ENCODE measurements around the gene AHNAK2.
"Not testable (repeated sequence)": the region's sequence is repeated elsewhere in the genome, so short reads cannot be mapped to it uniquely, and the experiment has no call there.

Gene AHNAK2

DNA sequence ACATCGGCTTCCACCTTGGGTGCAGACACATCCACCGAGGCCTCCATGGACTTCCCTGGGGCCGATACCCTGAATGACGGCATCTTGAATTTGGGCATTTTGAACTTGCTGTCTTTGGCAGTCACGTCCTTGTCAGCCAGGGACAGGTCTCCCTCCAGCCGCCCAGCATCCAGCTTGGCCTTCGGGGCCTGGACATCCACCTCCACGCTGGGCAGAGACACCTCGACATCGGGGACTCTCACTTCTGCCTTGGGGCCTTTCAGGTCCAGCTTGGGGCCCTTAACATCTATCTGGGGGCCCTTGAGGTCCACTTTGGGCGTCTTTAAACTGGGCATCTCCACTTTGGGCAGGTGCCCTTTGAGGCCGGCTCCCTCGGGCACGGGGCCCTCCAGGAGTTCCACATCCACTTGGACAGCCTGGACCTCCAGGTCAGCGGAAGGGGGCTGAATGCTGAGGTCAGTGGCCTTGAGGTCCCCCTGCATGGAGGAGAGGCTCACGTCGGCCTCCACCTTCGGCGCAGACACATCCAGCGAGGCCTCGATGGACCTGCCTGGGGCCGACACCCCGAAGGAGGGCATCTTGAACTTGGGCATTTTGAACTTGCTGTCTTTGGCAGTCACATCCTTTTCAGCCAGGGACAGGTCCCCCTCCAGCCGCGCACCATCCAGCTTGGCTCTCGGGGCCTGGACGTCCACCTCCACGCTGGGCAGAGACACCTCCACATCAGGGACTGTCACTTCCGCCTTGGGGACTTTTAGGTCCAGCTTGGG lies 33.6 kb downstream of the AHNAK2 start:
- not testable (repeated sequence) for H3K4me3 ChIP-seq (ENCODE audit: low read depth in 1 of 2, low read length in 2 of 2); H3K4me1 ChIP-seq (ENCODE audit: control insufficient read depth in 1 of 2, insufficient read depth in 2 of 2, low read length in 2 of 2); H3K9me3 ChIP-seq (ENCODE audit: control insufficient read depth in 1 of 2, low read length in 2 of 2); H3K27ac ChIP-seq (ENCODE audit: low read depth, low read length); H3K9ac ChIP-seq (ENCODE audit: low read depth in 1 of 2, low read length in 2 of 2); H3K36me3 ChIP-seq (ENCODE audit: control insufficient read depth in 1 of 2, insufficient read depth in 2 of 2, low read length in 2 of 2); H3K27me3 ChIP-seq (ENCODE audit: control insufficient read depth in 1 of 2, insufficient read depth in 2 of 2, low read length in 2 of 2)

DNA sequence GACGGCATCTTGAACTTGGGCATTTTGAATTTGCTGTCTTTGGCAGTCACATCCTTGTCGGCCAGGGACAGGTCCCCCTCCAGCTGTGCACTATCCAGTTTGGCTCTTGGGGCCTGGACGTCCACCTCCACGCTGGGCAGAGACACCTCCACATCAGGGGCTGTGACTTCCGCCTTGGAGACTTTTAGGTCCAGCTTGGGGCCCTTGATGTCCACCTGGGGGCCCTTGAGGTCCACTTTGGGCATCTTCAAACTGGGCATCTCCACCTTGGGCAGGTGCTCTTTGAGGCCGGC lies 34.2 kb downstream of the AHNAK2 start:
- H3K4me1 ChIP-seq (ENCODE audit: control insufficient read depth in 1 of 2, insufficient read depth in 2 of 2, low read length in 2 of 2); H3K36me3 ChIP-seq (ENCODE audit: control insufficient read depth in 1 of 2, insufficient read depth in 2 of 2, low read length in 2 of 2); H3K9me3 ChIP-seq (ENCODE audit: control insufficient read depth in 1 of 2, low read length in 2 of 2); H3K27ac ChIP-seq (ENCODE audit: low read depth, low read length); H3K9ac ChIP-seq (ENCODE audit: low read depth in 1 of 2, low read length in 2 of 2); H3K4me3 ChIP-seq (ENCODE audit: low read depth in 1 of 2, low read length in 2 of 2): not testable (repeated sequence)
- H3K27me3 ChIP-seq (ENCODE audit: control insufficient read depth in 1 of 2, insufficient read depth in 2 of 2, low read length in 2 of 2), result peaks cover 8 to 13% of the 10 kb centered on the region in 2 donors

DNA sequence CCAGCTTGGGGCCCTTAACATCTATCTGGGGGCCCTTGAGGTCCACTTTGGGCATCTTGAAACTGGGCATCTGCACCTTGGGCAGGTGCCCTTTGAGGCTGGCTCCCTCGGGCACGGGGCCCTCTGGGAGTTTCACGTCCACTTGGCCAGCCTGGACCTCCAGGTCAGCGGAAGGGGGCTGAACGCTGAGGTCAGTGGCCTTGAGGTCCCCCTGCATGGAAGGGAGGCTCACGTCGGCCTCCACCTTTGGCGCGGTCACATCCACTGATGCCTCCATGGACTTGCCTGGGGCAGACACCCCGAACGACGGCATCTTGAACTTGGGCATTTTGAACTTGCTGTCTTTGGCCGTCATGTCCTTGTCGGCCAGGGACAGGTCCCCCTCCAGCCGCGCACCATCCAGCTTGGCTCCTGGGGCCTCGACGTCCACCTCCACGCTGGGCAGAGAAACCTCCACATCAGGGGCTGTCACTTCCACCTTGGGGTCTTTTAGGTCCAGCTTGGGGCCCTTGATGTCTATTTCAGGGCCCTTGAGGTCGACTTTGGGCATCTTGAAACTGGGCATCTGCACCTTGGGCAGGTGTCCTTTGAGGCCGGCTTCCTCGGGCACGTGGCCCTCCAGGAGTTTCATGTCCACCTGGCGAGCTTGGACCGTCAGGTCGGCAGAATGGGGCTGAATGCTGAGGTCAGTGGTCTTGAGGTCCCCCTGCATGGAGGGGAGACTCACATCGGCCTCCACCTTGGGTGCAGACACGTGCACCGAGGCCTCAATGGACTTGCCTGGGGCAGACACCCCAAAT lies 34.8 kb downstream of the AHNAK2 start:
- H3K27ac ChIP-seq (ENCODE audit: low read depth, low read length); H3K4me1 ChIP-seq (ENCODE audit: control insufficient read depth in 1 of 2, insufficient read depth in 2 of 2, low read length in 2 of 2); H3K9me3 ChIP-seq (ENCODE audit: control insufficient read depth in 1 of 2, low read length in 2 of 2); H3K4me3 ChIP-seq (ENCODE audit: low read depth in 1 of 2, low read length in 2 of 2); H3K36me3 ChIP-seq (ENCODE audit: control insufficient read depth in 1 of 2, insufficient read depth in 2 of 2, low read length in 2 of 2); H3K9ac ChIP-seq (ENCODE audit: low read depth in 1 of 2, low read length in 2 of 2): not testable (repeated sequence)
- peaks cover 11 to 16% of the 10 kb centered on the region in 2 donors for H3K27me3 ChIP-seq (ENCODE audit: control insufficient read depth in 1 of 2, insufficient read depth in 2 of 2, low read length in 2 of 2)

GRCh38 chr14:104942586-104942985 lies 35.6 kb downstream of the AHNAK2 start:
- H3K4me1 ChIP-seq (ENCODE audit: control insufficient read depth in 1 of 2, insufficient read depth in 2 of 2, low read length in 2 of 2), result no peaks in the 10 kb centered on the region
- no peaks in the 10 kb centered on the region for H3K36me3 ChIP-seq (ENCODE audit: control insufficient read depth in 1 of 2, insufficient read depth in 2 of 2, low read length in 2 of 2)
- no peak overlapping the region for H3K9ac ChIP-seq (ENCODE audit: low read depth in 1 of 2, low read length in 2 of 2)
- no peak overlapping the region for H3K4me3 ChIP-seq (ENCODE audit: low read depth in 1 of 2, low read length in 2 of 2)
- H3K27me3 ChIP-seq (ENCODE audit: control insufficient read depth in 1 of 2, insufficient read depth in 2 of 2, low read length in 2 of 2), result peaks cover 20 to 24% of the 10 kb centered on the region in 2 donors
- H3K27ac ChIP-seq (ENCODE audit: low read depth, low read length), result no peak overlapping the region
- no peaks in the 10 kb centered on the region for H3K9me3 ChIP-seq (ENCODE audit: control insufficient read depth in 1 of 2, low read length in 2 of 2)

DNA sequence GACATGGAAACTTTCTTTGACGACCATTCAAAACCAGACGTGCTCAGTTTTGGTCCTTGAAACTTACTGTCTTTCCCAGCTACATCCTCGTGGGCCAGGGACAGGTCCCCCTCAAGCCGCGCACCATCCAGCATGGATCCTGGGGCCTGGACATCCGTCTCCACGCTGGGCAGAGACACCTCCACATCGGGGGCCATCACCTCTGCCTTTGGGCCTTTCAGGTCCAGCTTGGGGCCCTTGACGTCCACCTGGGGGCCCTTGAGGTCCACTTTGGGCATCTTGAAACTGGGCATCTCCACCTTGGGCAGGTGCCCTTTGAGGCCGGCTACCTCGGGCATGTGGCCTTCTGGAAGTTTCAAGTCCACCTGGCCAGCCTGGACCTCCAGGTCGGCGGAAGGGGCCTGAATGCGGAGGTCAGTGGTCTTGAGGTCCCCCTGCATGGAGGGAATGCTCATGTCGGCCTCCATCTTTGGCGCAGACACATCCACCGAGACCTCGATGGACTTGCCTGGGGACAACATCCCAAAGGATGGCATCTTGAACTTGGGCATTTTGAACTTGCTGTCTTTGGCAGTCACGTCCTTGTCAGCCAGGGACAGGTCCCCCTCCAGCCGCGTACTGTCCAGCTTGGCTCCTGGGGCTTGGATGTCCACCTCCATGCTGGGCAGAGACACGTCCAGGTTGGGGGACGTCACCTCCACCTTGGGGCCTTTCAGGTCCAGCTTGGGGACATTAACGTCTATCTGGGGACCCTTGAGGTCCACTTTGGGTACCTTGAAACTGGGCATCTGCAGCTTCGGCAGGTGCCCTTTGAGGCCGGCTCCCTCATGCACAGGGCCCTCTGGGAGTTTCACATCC lies 36.4 kb downstream of the AHNAK2 start:
- H3K36me3 ChIP-seq (ENCODE audit: control insufficient read depth in 1 of 2, insufficient read depth in 2 of 2, low read length in 2 of 2), result no peaks in the 10 kb centered on the region
- no peak overlapping the region for H3K9ac ChIP-seq (ENCODE audit: low read depth in 1 of 2, low read length in 2 of 2)
- H3K27ac ChIP-seq (ENCODE audit: low read depth, low read length), result no peak overlapping the region
- H3K4me3 ChIP-seq (ENCODE audit: low read depth in 1 of 2, low read length in 2 of 2), result no peak overlapping the region
- H3K27me3 ChIP-seq (ENCODE audit: control insufficient read depth in 1 of 2, insufficient read depth in 2 of 2, low read length in 2 of 2), result peaks cover 28 to 29% of the 10 kb centered on the region in 2 donors
- H3K9me3 ChIP-seq (ENCODE audit: control insufficient read depth in 1 of 2, low read length in 2 of 2), result no peaks in the 10 kb centered on the region
- H3K4me1 ChIP-seq (ENCODE audit: control insufficient read depth in 1 of 2, insufficient read depth in 2 of 2, low read length in 2 of 2), result no peaks in the 10 kb centered on the region

- Histone ChIP-seq H3K36me3 (ENCODE audit: control insufficient read depth in 1 of 2, insufficient read depth in 2 of 2, low read length in 2 of 2) (no peaks in the 10 kb centered on the region), H3K27me3 (ENCODE audit: control insufficient read depth in 1 of 2, insufficient read depth in 2 of 2, low read length in 2 of 2) (peaks cover 28 to 35% of the 10 kb centered on the region in 2 donors), H3K4me3 (ENCODE audit: low read depth in 1 of 2, low read length in 2 of 2) (no peak overlapping the region), H3K4me1 (ENCODE audit: control insufficient read depth in 1 of 2, insufficient read depth in 2 of 2, low read length in 2 of 2) (no peaks in the 10 kb centered on the region), H3K9me3 (ENCODE audit: control insufficient read depth in 1 of 2, low read length in 2 of 2) (no peaks in the 10 kb centered on the region), H3K27ac (ENCODE audit: low read depth, low read length) (no peak overlapping the region), H3K9ac (ENCODE audit: low read depth in 1 of 2, low read length in 2 of 2) (no peak overlapping the region)
Observed at GRCh38 chr14:104940526-104941150, 37.5 kb downstream of the AHNAK2 start.

DNA sequence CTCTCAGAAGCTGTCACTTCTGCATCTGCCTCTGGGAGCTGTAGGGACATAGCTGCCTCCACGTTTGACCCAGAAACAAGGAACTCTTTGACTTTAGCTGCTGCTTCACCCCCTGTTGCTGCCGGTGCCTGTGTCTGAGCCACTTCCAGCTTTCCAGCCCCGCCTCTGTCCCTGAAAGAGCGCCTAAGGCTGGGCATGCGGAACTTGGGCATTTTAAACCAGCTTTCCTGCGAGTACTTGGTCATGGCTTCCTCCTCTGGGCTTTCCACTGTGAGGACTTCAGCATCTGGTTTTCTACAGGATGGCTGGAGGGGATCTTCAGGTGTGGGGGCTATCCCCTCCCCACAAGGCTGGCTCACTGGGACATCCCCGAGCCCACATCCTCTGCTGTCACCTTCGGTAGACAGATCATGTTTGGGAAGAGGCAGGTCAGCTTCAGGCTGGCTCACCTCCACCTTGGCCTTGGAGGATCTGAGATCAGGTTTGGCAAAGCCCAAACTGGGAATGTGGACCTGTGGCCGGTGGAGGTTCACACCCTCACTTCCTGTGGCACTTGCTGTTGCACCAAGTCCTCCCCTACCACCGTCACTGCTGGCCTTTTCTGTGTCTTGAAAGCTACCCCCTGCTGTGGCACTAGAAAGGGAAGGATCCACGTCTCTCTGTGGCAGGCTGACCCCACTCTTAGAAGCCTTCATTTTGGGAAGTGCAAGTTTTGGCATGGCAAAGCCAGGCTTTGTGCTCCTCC lies 38.3 kb downstream of the AHNAK2 start:
- no peaks in the 10 kb centered on the region for H3K4me1 ChIP-seq (ENCODE audit: control insufficient read depth in 1 of 2, insufficient read depth in 2 of 2, low read length in 2 of 2)
- peaks cover 36 to 40% of the 10 kb centered on the region in 2 donors for H3K27me3 ChIP-seq (ENCODE audit: control insufficient read depth in 1 of 2, insufficient read depth in 2 of 2, low read length in 2 of 2)
- H3K36me3 ChIP-seq (ENCODE audit: control insufficient read depth in 1 of 2, insufficient read depth in 2 of 2, low read length in 2 of 2), result no peaks in the 10 kb centered on the region
- no peak overlapping the region for H3K4me3 ChIP-seq (ENCODE audit: low read depth in 1 of 2, low read length in 2 of 2)
- no peak overlapping the region for H3K27ac ChIP-seq (ENCODE audit: low read depth, low read length)
- H3K9ac ChIP-seq (ENCODE audit: low read depth in 1 of 2, low read length in 2 of 2), result no peak overlapping the region
- H3K9me3 ChIP-seq (ENCODE audit: control insufficient read depth in 1 of 2, low read length in 2 of 2), result no peaks in the 10 kb centered on the region

DNA sequence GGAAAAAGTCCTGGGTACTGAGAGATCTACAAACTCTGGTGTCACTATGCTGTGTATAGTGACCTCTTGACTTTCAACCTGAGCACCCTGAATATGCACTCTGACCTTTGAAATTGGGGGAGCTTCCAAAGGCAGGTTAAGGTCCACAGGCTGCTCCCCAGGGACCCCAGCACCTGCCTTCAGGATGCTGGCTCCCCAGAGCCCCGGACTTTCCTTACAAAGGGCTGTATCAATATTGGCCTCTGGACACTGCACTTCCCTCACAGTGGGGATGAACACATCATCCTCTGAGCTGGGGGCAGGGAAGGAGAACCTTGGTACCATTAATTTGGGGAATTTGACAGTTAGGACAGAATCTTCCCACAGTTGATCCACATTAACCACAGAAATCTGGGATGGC lies 39.2 kb downstream of the AHNAK2 start:
- Histone ChIP-seq H3K27me3 (ENCODE audit: control insufficient read depth in 1 of 2, insufficient read depth in 2 of 2, low read length in 2 of 2) (peaks cover 45 to 49% of the 10 kb centered on the region in 2 donors), H3K9me3 (ENCODE audit: control insufficient read depth in 1 of 2, low read length in 2 of 2) (no peaks in the 10 kb centered on the region), H3K9ac (ENCODE audit: low read depth in 1 of 2, low read length in 2 of 2) (no peak overlapping the region), H3K27ac (ENCODE audit: low read depth, low read length) (no peak overlapping the region), H3K36me3 (ENCODE audit: control insufficient read depth in 1 of 2, insufficient read depth in 2 of 2, low read length in 2 of 2) (no peaks in the 10 kb centered on the region), H3K4me1 (ENCODE audit: control insufficient read depth in 1 of 2, insufficient read depth in 2 of 2, low read length in 2 of 2) (no peaks in the 10 kb centered on the region), H3K4me3 (ENCODE audit: low read depth in 1 of 2, low read length in 2 of 2) (no peak overlapping the region)

DNA sequence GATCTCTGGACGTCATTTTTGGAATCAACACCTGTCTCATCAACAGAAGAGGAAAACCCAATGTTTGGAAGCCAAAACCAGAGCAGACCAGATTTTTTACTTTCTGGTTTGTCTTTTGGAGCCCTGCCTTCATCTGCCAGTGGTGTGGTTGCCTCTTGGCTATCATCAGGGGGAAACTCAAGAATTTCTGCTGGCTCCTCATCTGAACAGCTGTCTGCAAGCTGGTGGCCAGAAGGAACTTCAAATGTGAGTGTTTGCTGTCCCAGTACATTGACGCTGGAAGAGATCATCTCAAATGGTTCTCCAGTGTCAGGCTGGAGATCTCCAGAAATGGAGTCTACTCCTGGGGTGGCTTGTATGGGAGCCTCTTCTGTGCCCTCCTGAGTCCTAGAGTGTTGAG lies 39.7 kb downstream of the AHNAK2 start:
- H3K4me3 ChIP-seq (ENCODE audit: low read depth in 1 of 2, low read length in 2 of 2), result no peak overlapping the region

More for the DNA sequence above, 39.7 kb downstream of the AHNAK2 start:
- peaks cover 45 to 49% of the 10 kb centered on the region in 2 donors for H3K27me3 ChIP-seq (ENCODE audit: control insufficient read depth in 1 of 2, insufficient read depth in 2 of 2, low read length in 2 of 2)
- H3K36me3 ChIP-seq (ENCODE audit: control insufficient read depth in 1 of 2, insufficient read depth in 2 of 2, low read length in 2 of 2), result no peaks in the 10 kb centered on the region
- no peaks in the 10 kb centered on the region for H3K4me1 ChIP-seq (ENCODE audit: control insufficient read depth in 1 of 2, insufficient read depth in 2 of 2, low read length in 2 of 2)
- H3K9me3 ChIP-seq (ENCODE audit: control insufficient read depth in 1 of 2, low read length in 2 of 2), result no peaks in the 10 kb centered on the region
- H3K9ac ChIP-seq (ENCODE audit: low read depth in 1 of 2, low read length in 2 of 2), result no peak overlapping the region
- no peak overlapping the region for H3K27ac ChIP-seq (ENCODE audit: low read depth, low read length)

Measured in duodenal mucosa (tissue), 2 donors.